ENCODE results near the gene SAP25. TPM values are rescaled to one million over a fixed set of nuclear protein-coding genes. Genes with fewer than 3 reads are reported as not detected.

Gene SAP25
- polyA plus RNA-seq, result 7.9 TPM
- long read RNA-seq, donor 1, result 0 reads
- long read RNA-seq, donor 2, partial matches to known transcripts, result 0 of 1 reads
- long read RNA-seq, donor 2, other reads (novel, unspliced or antisense), result 0 of 1 reads
- long read RNA-seq, donor 3, partial matches to known transcripts, result 0 of 3 reads
- long read RNA-seq, donor 3, other reads (novel, unspliced or antisense), result 0 of 3 reads
- long read RNA-seq, donor 4, result 0 reads
- long read RNA-seq, donor 5, partial matches to known transcripts, result 0 of 1 reads
- long read RNA-seq, donor 5, other reads (novel, unspliced or antisense), result 0 of 1 reads
- long read RNA-seq, donor 6, partial matches to known transcripts, result 0 of 1 reads
- long read RNA-seq, donor 6, other reads (novel, unspliced or antisense), result 0 of 1 reads
- long read RNA-seq, donor 7, partial matches to known transcripts, result 0 of 1 reads
- long read RNA-seq, donor 7, other reads (novel, unspliced or antisense), result 0 of 1 reads
- long read RNA-seq, donor 8, partial matches to known transcripts, result 0 of 5 reads
- long read RNA-seq, donor 8, other reads (novel, unspliced or antisense), result 0 of 5 reads
- long read RNA-seq, donor 9, partial matches to known transcripts, result 0 of 6 reads
- long read RNA-seq, donor 9, other reads (novel, unspliced or antisense), result 0 of 6 reads
- long read RNA-seq, donor 10, partial matches to known transcripts, result 0 of 1 reads
- long read RNA-seq, donor 10, other reads (novel, unspliced or antisense), result 0 of 1 reads
- long read RNA-seq, donor 11, result 0 reads

- Histone ChIP-seq H3K36me3 (ENCODE audit: control insufficient read depth, insufficient read depth, low read length) (peaks cover 50% of the 10 kb centered on the region), H3K27ac (ENCODE audit: low read length) (no peak within 1 kb of the TSS), H3K9me3 (ENCODE audit: control insufficient read depth, low read depth, low read length) (no peaks in the 10 kb centered on the region), H3K27me3 (ENCODE audit: control insufficient read depth, insufficient read depth, low read length) (peaks cover 9% of the 10 kb centered on the region), H3K4me3 (ENCODE audit: low read length) (no peak within 1 kb of the TSS), H3K4me1 (ENCODE audit: control insufficient read depth, insufficient read depth, low read length) (peaks cover 18% of the 10 kb centered on the region)
- DNase-seq, result no peak
- WGBS (ENCODE audit: insufficient coverage, low lambda C conversion rate), result no CpG with 5 or more reads among the region's 70 CpGs
Observed at GRCh38 chr7:100573691-100574361, at the start of gene SAP25. Gene SAP25 (minus strand): TSS chr7:100573900. CDS start chr7:100573742, 158 bp downstream.

GRCh38 chr7:100621554-100621953, 47.9 kb upstream of the SAP25 start:
- no peaks in the 10 kb centered on the region for H3K9me3 ChIP-seq (ENCODE audit: control insufficient read depth, low read depth, low read length)
- no peaks in the 10 kb centered on the region for H3K27me3 ChIP-seq (ENCODE audit: control insufficient read depth, insufficient read depth, low read length)
- no peak overlapping the region for H3K4me3 ChIP-seq (ENCODE audit: low read length)
- WGBS (ENCODE audit: insufficient coverage, low lambda C conversion rate), result 83% methylated on average over 2 of the region's 8 CpGs
- H3K36me3 ChIP-seq (ENCODE audit: control insufficient read depth, insufficient read depth, low read length), result no peaks in the 10 kb centered on the region
- DNase-seq, result no peak
- H3K4me1 ChIP-seq (ENCODE audit: control insufficient read depth, insufficient read depth, low read length), result peaks cover 3% of the 10 kb centered on the region
- H3K27ac ChIP-seq (ENCODE audit: low read length), result no peak overlapping the region

- Histone ChIP-seq H3K36me3 (ENCODE audit: control insufficient read depth, insufficient read depth, low read length) (no peaks in the 10 kb centered on the region), H3K27ac (ENCODE audit: low read length) (no peak overlapping the region), H3K9me3 (ENCODE audit: control insufficient read depth, low read depth, low read length) (no peaks in the 10 kb centered on the region), H3K4me3 (ENCODE audit: low read length) (no peak overlapping the region), H3K4me1 (ENCODE audit: control insufficient read depth, insufficient read depth, low read length) (no peaks in the 10 kb centered on the region), H3K27me3 (ENCODE audit: control insufficient read depth, insufficient read depth, low read length) (no peaks in the 10 kb centered on the region)
- DNase-seq, result no peak
- no CpG with 5 or more reads among the region's 23 CpGs for WGBS (ENCODE audit: insufficient coverage, low lambda C conversion rate)
Observed at GRCh38 chr7:100620804-100621203, 47.1 kb upstream of the SAP25 start.

- Histone ChIP-seq H3K27me3 (ENCODE audit: control insufficient read depth, insufficient read depth, low read length) (no peaks in the 10 kb centered on the region), H3K4me3 (ENCODE audit: low read length) (no peak overlapping the region), H3K4me1 (ENCODE audit: control insufficient read depth, insufficient read depth, low read length) (no peaks in the 10 kb centered on the region), H3K27ac (ENCODE audit: low read length) (no peak overlapping the region), H3K9me3 (ENCODE audit: control insufficient read depth, low read depth, low read length) (no peaks in the 10 kb centered on the region), H3K36me3 (ENCODE audit: control insufficient read depth, insufficient read depth, low read length) (no peaks in the 10 kb centered on the region)
- WGBS (ENCODE audit: insufficient coverage, low lambda C conversion rate), result no CpG with 5 or more reads among the region's 6 CpGs
- DNase-seq, result no peak
Observed at GRCh38 chr7:100620239-100620638, 46.5 kb upstream of the SAP25 start.

GRCh38 chr7:100614308-100614861, 40.7 kb upstream of the SAP25 start:
- no peak overlapping the region for H3K4me3 ChIP-seq (ENCODE audit: low read length)
- H3K36me3 ChIP-seq (ENCODE audit: control insufficient read depth, insufficient read depth, low read length), result no peaks in the 10 kb centered on the region
- H3K4me1 ChIP-seq (ENCODE audit: control insufficient read depth, insufficient read depth, low read length), result peaks cover 3% of the 10 kb centered on the region
- DNase-seq, result no peak
- H3K27me3 ChIP-seq (ENCODE audit: control insufficient read depth, insufficient read depth, low read length), result no peaks in the 10 kb centered on the region
- no peak overlapping the region for H3K27ac ChIP-seq (ENCODE audit: low read length)
- H3K9me3 ChIP-seq (ENCODE audit: control insufficient read depth, low read depth, low read length), result no peaks in the 10 kb centered on the region
- no CpG with 5 or more reads among the region's 6 CpGs for WGBS (ENCODE audit: insufficient coverage, low lambda C conversion rate)

GRCh38 chr7:100613412-100614175, 39.9 kb upstream of the SAP25 start:
- no peaks in the 10 kb centered on the region for H3K27me3 ChIP-seq (ENCODE audit: control insufficient read depth, insufficient read depth, low read length)
- no peaks in the 10 kb centered on the region for H3K36me3 ChIP-seq (ENCODE audit: control insufficient read depth, insufficient read depth, low read length)
- DNase-seq, result no peak
- no peak overlapping the region for H3K4me3 ChIP-seq (ENCODE audit: low read length)
- H3K4me1 ChIP-seq (ENCODE audit: control insufficient read depth, insufficient read depth, low read length), result peaks cover 3% of the 10 kb centered on the region
- WGBS (ENCODE audit: insufficient coverage, low lambda C conversion rate), result no CpG with 5 or more reads among the region's 13 CpGs
- no peak overlapping the region for H3K27ac ChIP-seq (ENCODE audit: low read length)
- H3K9me3 ChIP-seq (ENCODE audit: control insufficient read depth, low read depth, low read length), result no peaks in the 10 kb centered on the region

- peak in 1 of 2 donors; percentile 36 for DNase-seq
- no peaks in the 10 kb centered on the region for H3K9me3 ChIP-seq (ENCODE audit: control insufficient read depth, low read depth, low read length)
- H3K27me3 ChIP-seq (ENCODE audit: control insufficient read depth, insufficient read depth, low read length), result no peaks in the 10 kb centered on the region
- WGBS (ENCODE audit: insufficient coverage, low lambda C conversion rate), result no CpG with 5 or more reads among the region's 29 CpGs
- H3K36me3 ChIP-seq (ENCODE audit: control insufficient read depth, insufficient read depth, low read length), result no peaks in the 10 kb centered on the region
- peaks cover 3% of the 10 kb centered on the region for H3K4me1 ChIP-seq (ENCODE audit: control insufficient read depth, insufficient read depth, low read length)
- peak overlapping the region; percentile 67 for H3K4me3 ChIP-seq (ENCODE audit: low read length)
- H3K27ac ChIP-seq (ENCODE audit: low read length), result peak overlapping the region; percentile 98
Observed at GRCh38 chr7:100612730-100613390, 39.2 kb upstream of the SAP25 start.

- Histone ChIP-seq H3K27ac (ENCODE audit: low read length) (peak within 1 kb of the TSS; percentile 98), H3K36me3 (ENCODE audit: control insufficient read depth, insufficient read depth, low read length) (no peaks in the 10 kb centered on the region), H3K4me1 (ENCODE audit: control insufficient read depth, insufficient read depth, low read length) (peaks cover 3% of the 10 kb centered on the region), H3K9me3 (ENCODE audit: control insufficient read depth, low read depth, low read length) (no peaks in the 10 kb centered on the region), H3K27me3 (ENCODE audit: control insufficient read depth, insufficient read depth, low read length) (no peaks in the 10 kb centered on the region), H3K4me3 (ENCODE audit: low read length) (peak within 1 kb of the TSS; percentile 67)
- DNase-seq, result peak; percentile 99
- WGBS (ENCODE audit: insufficient coverage, low lambda C conversion rate), result no CpG with 5 or more reads among the region's 61 CpGs
Observed at GRCh38 chr7:100611983-100612729, 38.5 kb upstream of the SAP25 start, which contains the start of gene MOSPD3. Gene MOSPD3 (plus strand): TSS chr7:100612540. CDS start chr7:100612792, 252 bp downstream.

- no peak for DNase-seq
- no CpG with 5 or more reads among the region's 5 CpGs for WGBS (ENCODE audit: insufficient coverage, low lambda C conversion rate)
- H3K36me3 ChIP-seq (ENCODE audit: control insufficient read depth, insufficient read depth, low read length), result peaks cover 2% of the 10 kb centered on the region
- H3K9me3 ChIP-seq (ENCODE audit: control insufficient read depth, low read depth, low read length), result no peaks in the 10 kb centered on the region
- H3K4me3 ChIP-seq (ENCODE audit: low read length), result no peak overlapping the region
- H3K27ac ChIP-seq (ENCODE audit: low read length), result no peak overlapping the region
- peaks cover 15% of the 10 kb centered on the region for H3K4me1 ChIP-seq (ENCODE audit: control insufficient read depth, insufficient read depth, low read length)
- H3K27me3 ChIP-seq (ENCODE audit: control insufficient read depth, insufficient read depth, low read length), result peaks cover 17% of the 10 kb centered on the region
Observed at GRCh38 chr7:100609958-100610357, 36.3 kb upstream of the SAP25 start.

Measured in large intestine (tissue), 12 donors.